ENCODE results near the gene MB21D2.

DNA sequence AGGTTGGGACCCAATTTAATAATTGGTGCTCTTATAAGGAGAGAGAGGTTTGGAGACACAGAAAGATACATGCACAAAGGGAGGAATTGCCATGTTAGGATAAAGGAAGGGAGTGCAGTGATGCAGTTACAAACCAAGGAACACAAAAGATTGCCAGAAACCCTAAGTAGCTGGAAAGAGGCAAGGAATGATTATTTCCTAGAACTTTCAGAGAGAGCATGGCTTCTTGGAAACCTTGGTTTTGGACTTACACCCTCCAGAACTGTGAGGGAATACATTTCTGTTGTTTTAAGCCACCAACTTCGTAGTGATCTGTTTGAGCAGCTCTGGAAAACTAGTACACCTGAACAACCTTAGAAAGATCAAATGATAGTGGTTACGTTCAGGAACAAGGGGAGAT lies 25.0 kb upstream of the MB21D2 start:
- TF ChIP-seq, protein P1, sequence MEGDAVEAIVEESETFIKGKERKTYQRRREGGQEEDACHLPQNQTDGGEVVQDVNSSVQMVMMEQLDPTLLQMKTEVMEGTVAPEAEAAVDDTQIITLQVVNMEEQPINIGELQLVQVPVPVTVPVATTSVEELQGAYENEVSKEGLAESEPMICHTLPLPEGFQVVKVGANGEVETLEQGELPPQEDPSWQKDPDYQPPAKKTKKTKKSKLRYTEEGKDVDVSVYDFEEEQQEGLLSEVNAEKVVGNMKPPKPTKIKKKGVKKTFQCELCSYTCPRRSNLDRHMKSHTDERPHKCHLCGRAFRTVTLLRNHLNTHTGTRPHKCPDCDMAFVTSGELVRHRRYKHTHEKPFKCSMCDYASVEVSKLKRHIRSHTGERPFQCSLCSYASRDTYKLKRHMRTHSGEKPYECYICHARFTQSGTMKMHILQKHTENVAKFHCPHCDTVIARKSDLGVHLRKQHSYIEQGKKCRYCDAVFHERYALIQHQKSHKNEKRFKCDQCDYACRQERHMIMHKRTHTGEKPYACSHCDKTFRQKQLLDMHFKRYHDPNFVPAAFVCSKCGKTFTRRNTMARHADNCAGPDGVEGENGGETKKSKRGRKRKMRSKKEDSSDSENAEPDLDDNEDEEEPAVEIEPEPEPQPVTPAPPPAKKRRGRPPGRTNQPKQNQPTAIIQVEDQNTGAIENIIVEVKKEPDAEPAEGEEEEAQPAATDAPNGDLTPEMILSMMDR (conservative IDR thresholded peaks at IDR 0.05; ENCODE audit: low read depth in 2 of 2) = no peak
- TF ChIP-seq EZH2 (IDR thresholded peaks at IDR 0.05; ENCODE audit: low read depth, unreplicated experiment) = no peak
- TF ChIP-seq, protein P2, sequence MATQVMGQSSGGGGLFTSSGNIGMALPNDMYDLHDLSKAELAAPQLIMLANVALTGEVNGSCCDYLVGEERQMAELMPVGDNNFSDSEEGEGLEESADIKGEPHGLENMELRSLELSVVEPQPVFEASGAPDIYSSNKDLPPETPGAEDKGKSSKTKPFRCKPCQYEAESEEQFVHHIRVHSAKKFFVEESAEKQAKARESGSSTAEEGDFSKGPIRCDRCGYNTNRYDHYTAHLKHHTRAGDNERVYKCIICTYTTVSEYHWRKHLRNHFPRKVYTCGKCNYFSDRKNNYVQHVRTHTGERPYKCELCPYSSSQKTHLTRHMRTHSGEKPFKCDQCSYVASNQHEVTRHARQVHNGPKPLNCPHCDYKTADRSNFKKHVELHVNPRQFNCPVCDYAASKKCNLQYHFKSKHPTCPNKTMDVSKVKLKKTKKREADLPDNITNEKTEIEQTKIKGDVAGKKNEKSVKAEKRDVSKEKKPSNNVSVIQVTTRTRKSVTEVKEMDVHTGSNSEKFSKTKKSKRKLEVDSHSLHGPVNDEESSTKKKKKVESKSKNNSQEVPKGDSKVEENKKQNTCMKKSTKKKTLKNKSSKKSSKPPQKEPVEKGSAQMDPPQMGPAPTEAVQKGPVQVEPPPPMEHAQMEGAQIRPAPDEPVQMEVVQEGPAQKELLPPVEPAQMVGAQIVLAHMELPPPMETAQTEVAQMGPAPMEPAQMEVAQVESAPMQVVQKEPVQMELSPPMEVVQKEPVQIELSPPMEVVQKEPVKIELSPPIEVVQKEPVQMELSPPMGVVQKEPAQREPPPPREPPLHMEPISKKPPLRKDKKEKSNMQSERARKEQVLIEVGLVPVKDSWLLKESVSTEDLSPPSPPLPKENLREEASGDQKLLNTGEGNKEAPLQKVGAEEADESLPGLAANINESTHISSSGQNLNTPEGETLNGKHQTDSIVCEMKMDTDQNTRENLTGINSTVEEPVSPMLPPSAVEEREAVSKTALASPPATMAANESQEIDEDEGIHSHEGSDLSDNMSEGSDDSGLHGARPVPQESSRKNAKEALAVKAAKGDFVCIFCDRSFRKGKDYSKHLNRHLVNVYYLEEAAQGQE (IDR thresholded peaks at IDR 0.05; ENCODE audit: unreplicated experiment) = no peak
- TF ChIP-seq, protein P3, sequence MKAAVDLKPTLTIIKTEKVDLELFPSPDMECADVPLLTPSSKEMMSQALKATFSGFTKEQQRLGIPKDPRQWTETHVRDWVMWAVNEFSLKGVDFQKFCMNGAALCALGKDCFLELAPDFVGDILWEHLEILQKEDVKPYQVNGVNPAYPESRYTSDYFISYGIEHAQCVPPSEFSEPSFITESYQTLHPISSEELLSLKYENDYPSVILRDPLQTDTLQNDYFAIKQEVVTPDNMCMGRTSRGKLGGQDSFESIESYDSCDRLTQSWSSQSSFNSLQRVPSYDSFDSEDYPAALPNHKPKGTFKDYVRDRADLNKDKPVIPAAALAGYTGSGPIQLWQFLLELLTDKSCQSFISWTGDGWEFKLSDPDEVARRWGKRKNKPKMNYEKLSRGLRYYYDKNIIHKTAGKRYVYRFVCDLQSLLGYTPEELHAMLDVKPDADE (IDR thresholded peaks at IDR 0.05) = no peak
- no peak for TF ChIP-seq EZH2phosphoT487 (IDR thresholded peaks at IDR 0.05; ENCODE audit: unreplicated experiment)

All from GM23338 (cell line).